ENCODE measurements around the gene LSP1. TPM values are rescaled to one million over a fixed set of nuclear protein-coding genes. Genes with fewer than 3 reads are reported as not detected.

Gene LSP1
- polyA plus RNA-seq, 1 donor from 2014 or later, result not detected

GRCh38 chr11:1936781-1937615, 84.1 kb downstream of the LSP1 start:
- no peaks in the 10 kb centered on the region for H3K27me3 ChIP-seq (ENCODE audit: insufficient read depth, low read depth, low read length)
- TF ChIP-seq RAD21 (conservative IDR thresholded peaks at IDR 0.05) (no peak), REST (IDR thresholded peaks at IDR 0.05; ENCODE audit: borderline replicate concordance) (no peak), POLR2AphosphoS5 (IDR thresholded peaks at IDR 0.05) (no peak), EZH2 (IDR thresholded peaks at IDR 0.05; ENCODE audit: borderline replicate concordance, insufficient read depth, low read length, poor library complexity, severe bottlenecking) (no peak), MXI1 (conservative IDR thresholded peaks at IDR 0.05; ENCODE audit: poor library complexity, severe bottlenecking) (no peak), TAF1 (IDR thresholded peaks at IDR 0.05; ENCODE audit: low read depth) (no peak), SMC3 (conservative IDR thresholded peaks at IDR 0.05; ENCODE audit: poor library complexity) (no peak), CTCF (IDR thresholded peaks at IDR 0.05; ENCODE audit: poor library complexity, severe bottlenecking) (no peak), EP300 (conservative IDR thresholded peaks at IDR 0.05; ENCODE audit: poor library complexity, severe bottlenecking) (no peak)
- no peaks in the 10 kb centered on the region for H3K9me2 ChIP-seq (ENCODE audit: insufficient read depth, low read length)
- H3K9me3 ChIP-seq (ENCODE audit: low read length), result no peaks in the 10 kb centered on the region
- no peak overlapping the region for H2AFZ ChIP-seq (ENCODE audit: low read depth, low read length)
- no peak overlapping the region for H3K27ac ChIP-seq (ENCODE audit: low read length)
- no peak overlapping the region for H3K9ac ChIP-seq (ENCODE audit: low read length)
- no peak overlapping the region for H3K4me3 ChIP-seq (ENCODE audit: low read length)
- H3K36me3 ChIP-seq (ENCODE audit: insufficient read depth, low read length), result no peaks in the 10 kb centered on the region
- no peaks in the 10 kb centered on the region for H3F3A ChIP-seq (ENCODE audit: insufficient read depth, low read length, poor library complexity, severe bottlenecking)
- H3K79me2 ChIP-seq (replicated peaks; ENCODE audit: insufficient read depth, low read length), result no peaks in the 10 kb centered on the region
- no peak overlapping the region for H3K4me2 ChIP-seq (ENCODE audit: low read length)
- no peaks in the 10 kb centered on the region for H4K20me1 ChIP-seq (ENCODE audit: insufficient read depth)

- Histone ChIP-seq H3K4me2 (ENCODE audit: low read length) (no peak overlapping the region), H3K4me3 (ENCODE audit: low read length) (no peak overlapping the region), H4K20me1 (ENCODE audit: insufficient read depth) (no peaks in the 10 kb centered on the region), H3K9me3 (ENCODE audit: low read length) (no peaks in the 10 kb centered on the region), H3K27ac (ENCODE audit: low read length) (no peak overlapping the region), H3K79me2 (replicated peaks; ENCODE audit: insufficient read depth, low read length) (no peaks in the 10 kb centered on the region), H2AFZ (ENCODE audit: low read depth, low read length) (no peak overlapping the region), H3K9me2 (ENCODE audit: insufficient read depth, low read length) (no peaks in the 10 kb centered on the region), H3K9ac (ENCODE audit: low read length) (no peak overlapping the region), H3F3A (ENCODE audit: insufficient read depth, low read length, poor library complexity, severe bottlenecking) (no peaks in the 10 kb centered on the region), H3K36me3 (ENCODE audit: insufficient read depth, low read length) (no peaks in the 10 kb centered on the region), H3K27me3 (ENCODE audit: insufficient read depth, low read depth, low read length) (no peaks in the 10 kb centered on the region)
- TF ChIP-seq POLR2AphosphoS5 (IDR thresholded peaks at IDR 0.05) (no peak), RAD21 (conservative IDR thresholded peaks at IDR 0.05) (no peak), MXI1 (conservative IDR thresholded peaks at IDR 0.05; ENCODE audit: poor library complexity, severe bottlenecking) (no peak), SMC3 (conservative IDR thresholded peaks at IDR 0.05; ENCODE audit: poor library complexity) (no peak), EZH2 (IDR thresholded peaks at IDR 0.05; ENCODE audit: borderline replicate concordance, insufficient read depth, low read length, poor library complexity, severe bottlenecking) (no peak), CTCF (IDR thresholded peaks at IDR 0.05; ENCODE audit: poor library complexity, severe bottlenecking) (no peak), TAF1 (IDR thresholded peaks at IDR 0.05; ENCODE audit: low read depth) (no peak), EP300 (conservative IDR thresholded peaks at IDR 0.05; ENCODE audit: poor library complexity, severe bottlenecking) (no peak)
These were observed 84.9 kb downstream of the LSP1 start for GRCh38 chr11:1937616-1938342.

Measured in neural cell (in vitro differentiated cells).